K562 (cell line): Measurements from ENCODE around the gene ZFP69. TPM values are rescaled to one million over a fixed set of nuclear protein-coding genes. Genes with fewer than 3 reads are reported as not detected.

Experiments used
- ARID4B ChIP-seq: sonication (generic); formaldehyde crosslinking; IDR thresholded peaks from 2 replicates; pipeline ENCODE4 v1.8.0; 2022; ENCODE audit warnings: mild to moderate bottlenecking, missing genetic modification reagents
- CUX1 ChIP-seq: fragments of 200-800 bp; sonication (Bioruptor generic); IDR thresholded peaks from 2 replicates; pipeline ENCODE4 v1.6.1; 2016; ENCODE audit warnings: missing genetic modification characterization, missing compliant biosample characterization
- E2F6 ChIP-seq, 2 experiments: IDR thresholded peaks; 2 replicates each; pipeline ENCODE4 v1.6.1; 2011; ENCODE audit warnings: borderline replicate concordance in 1 of 2, control low read depth in 1 of 2, low read depth in 1 of 2, low read length in 1 of 2, mild to moderate bottlenecking in 1 of 2, mixed read lengths in 1 of 2, moderate library complexity in 1 of 2; ENCODE audit not compliant: insufficient read depth in 1 of 2, insufficient read length in 1 of 2, poor library complexity in 1 of 2, severe bottlenecking in 1 of 2; ENCODE audit errors: extremely low read depth in 1 of 2
- ELF1 ChIP-seq: fragments of 200-800 bp; sonication (Bioruptor generic); IDR thresholded peaks from 2 replicates; pipeline ENCODE4 v1.6.1; 2016; ENCODE audit warnings: missing genetic modification characterization, missing compliant biosample characterization
- MBD1 ChIP-seq: fragments of 250-450 bp; sonication (Bioruptor Pico); IDR thresholded peaks from 2 replicates; pipeline ENCODE4 v1.8.0; 2022; ENCODE audit warnings: inconsistent platforms
- POLR2B ChIP-seq: fragments of 450-650 bp; IDR thresholded peaks from 2 replicates; pipeline ENCODE4 v1.6.1; 2018; ENCODE audit warnings: low read depth; ENCODE audit not compliant: partially characterized antibody
- POLR3G ChIP-seq: IDR thresholded peaks from 2 replicates; pipeline ENCODE4 v1.6.1; 2011; ENCODE audit not compliant: insufficient read length, insufficient replicate concordance; ENCODE audit errors: extremely low read depth
- SMAD2 ChIP-seq: fragments of 150-350 bp; IDR thresholded peaks from 2 replicates; pipeline ENCODE4 v1.6.1; 2014; ENCODE audit warnings: low read depth, mild to moderate bottlenecking, low read length
- ZBTB43 ChIP-seq: sonication (generic); formaldehyde crosslinking; IDR thresholded peaks from 2 replicates; pipeline ENCODE4 v1.8.0; 2023; ENCODE audit warnings: mild to moderate bottlenecking, missing genetic modification reagents
- ZNF133 ChIP-seq: fragments of 250-450 bp; sonication (Bioruptor Pico); IDR thresholded peaks from 2 replicates; pipeline ENCODE4 v1.4.0; 2020; ENCODE audit warnings: mild to moderate bottlenecking
- polyA plus RNA-seq, 8 experiments: library from polyadenylated mRNA; depleted of rRNA in 4 of 8; stranded (reverse) in 5 of 8; unstranded in 3 of 8; fragments of >200 nt; fragmentation: Nextera tagmentation in 2 of 8; fragmentation: Illumina TruSeq in 1 of 8; extraction: Ambion mirVana in 2 of 8; extraction: Trizol in 1 of 8; gene quantifications; 2 replicates each; pipeline versions ENCODE4 v1.2.1 to v1.2.3, GENCODE V29; 2011 to 2014; ENCODE audit warnings: inconsistent platforms in 1 of 8, missing spikeins in 1 of 8
- total RNA-seq, 7 experiments: library from RNA; depleted of rRNA in 6 of 7; stranded (reverse); fragments of >200 nt in 6 of 7; fragmentation: Illumina TruSeq in 2 of 7; extraction: Trizol in 2 of 7; gene quantifications; 2 replicates each; pipeline versions ENCODE4 v1.2.1 to v1.2.3, GENCODE V29; 2011 to 2021; ENCODE audit warnings: low replicate concordance in 1 of 7

ZFP69 gene
- total and polyA plus RNA-seq, 9 of the 15 experiments (the other 6 are each of a cell fraction or from before 2014, with no cell fraction given) = 2.0 to 8.4 (median 5.7) TPM

- TF ChIP-seq ARID4B (CRISPR knock-in tag) (peak; percentile 93), SMAD2 (no peak), ELF1 (tag) (peak; percentile 97), ZBTB43 (CRISPR knock-in tag) (no peak), POLR3G (no peak), E2F6 (IDR thresholded peaks at IDR 0.05; ENCODE audit: borderline replicate concordance in 1 of 2, extremely low read depth in 1 of 2, insufficient read depth in 1 of 2, insufficient read length in 1 of 2, low read depth in 1 of 2, low read length in 1 of 2, poor library complexity in 1 of 2, severe bottlenecking in 1 of 2) (peak; percentile 94), POLR2B (peak; percentile 64), ZNF133 (CRISPR knock-in tag) (no peak), CUX1 (no peak), MBD1 (no peak)
Measured at GRCh38 chr1:40531381-40532061, 54.4 kb downstream of the ZFP69 start, which contains the start of gene ZNF684 (continued).
